ENCODE results near the gene UPF2.

The UPF2 gene

DNA sequence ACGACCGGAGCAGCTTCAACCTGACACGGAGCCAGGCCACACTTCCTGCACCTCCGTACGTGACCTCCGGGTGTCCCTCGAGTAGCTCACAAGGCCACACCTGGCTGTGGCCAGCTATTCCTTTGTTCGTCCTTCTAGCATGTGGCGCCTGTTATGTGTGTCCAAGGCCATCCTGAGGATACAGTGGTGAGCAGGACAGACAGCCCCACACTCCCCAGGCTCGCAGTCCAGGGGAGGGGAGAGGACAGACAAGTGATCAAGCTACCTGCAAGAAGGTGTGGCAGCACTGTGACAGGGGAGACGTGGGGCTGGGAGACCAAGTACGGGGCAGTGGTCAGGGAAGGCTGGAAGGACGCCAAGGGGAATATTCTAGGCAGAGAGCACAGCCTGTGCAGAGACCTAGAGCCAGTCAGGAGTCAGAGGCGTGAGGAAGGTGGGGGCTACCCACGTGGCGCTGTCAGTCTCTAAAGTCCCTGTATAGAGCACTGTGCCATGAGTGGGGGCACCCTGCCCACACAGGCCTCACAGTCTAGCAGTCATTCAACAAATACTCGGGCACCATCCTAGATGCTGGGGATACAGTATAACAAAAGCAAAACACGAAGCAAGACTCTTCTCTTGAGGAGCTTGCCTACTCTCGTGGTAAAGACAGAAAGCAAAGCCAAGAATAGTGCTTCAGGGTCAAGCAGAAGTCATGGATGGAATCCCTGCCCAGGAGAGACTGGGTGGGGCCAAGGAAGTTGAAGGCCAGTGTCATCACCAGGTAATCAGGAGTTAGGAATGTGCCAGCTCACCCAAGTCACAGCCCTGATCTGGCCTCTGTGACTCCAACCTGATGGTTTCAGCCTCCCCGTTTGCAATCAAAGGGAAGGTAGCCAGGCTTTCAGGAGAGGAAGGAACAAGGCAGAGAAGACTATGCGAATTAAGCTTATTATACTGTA lies 160.9 kb downstream of the UPF2 start:
- no peak for DNase-seq

DNA sequence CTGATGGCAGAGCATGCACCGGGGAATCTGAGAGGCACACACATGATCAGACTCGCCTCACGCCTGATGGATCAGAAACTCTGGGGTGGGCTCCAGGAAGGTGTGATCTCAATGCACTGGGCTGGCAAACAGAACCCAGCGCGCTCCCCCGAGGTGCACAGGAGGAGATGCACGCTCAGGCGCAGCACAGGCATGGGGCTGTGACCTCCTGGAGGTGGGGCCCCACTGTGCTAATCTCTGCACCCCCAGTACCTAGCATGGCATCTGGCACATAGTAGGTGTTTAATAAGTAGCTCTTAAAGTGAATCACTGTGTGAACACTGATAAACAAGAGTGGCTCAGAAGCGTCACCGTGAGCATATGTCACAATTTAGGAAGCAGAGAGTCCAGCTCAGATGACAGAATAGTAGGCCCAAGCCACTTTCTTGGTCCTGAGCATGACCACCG lies 161.6 kb downstream of the UPF2 start:
- no peak for DNase-seq

DNA sequence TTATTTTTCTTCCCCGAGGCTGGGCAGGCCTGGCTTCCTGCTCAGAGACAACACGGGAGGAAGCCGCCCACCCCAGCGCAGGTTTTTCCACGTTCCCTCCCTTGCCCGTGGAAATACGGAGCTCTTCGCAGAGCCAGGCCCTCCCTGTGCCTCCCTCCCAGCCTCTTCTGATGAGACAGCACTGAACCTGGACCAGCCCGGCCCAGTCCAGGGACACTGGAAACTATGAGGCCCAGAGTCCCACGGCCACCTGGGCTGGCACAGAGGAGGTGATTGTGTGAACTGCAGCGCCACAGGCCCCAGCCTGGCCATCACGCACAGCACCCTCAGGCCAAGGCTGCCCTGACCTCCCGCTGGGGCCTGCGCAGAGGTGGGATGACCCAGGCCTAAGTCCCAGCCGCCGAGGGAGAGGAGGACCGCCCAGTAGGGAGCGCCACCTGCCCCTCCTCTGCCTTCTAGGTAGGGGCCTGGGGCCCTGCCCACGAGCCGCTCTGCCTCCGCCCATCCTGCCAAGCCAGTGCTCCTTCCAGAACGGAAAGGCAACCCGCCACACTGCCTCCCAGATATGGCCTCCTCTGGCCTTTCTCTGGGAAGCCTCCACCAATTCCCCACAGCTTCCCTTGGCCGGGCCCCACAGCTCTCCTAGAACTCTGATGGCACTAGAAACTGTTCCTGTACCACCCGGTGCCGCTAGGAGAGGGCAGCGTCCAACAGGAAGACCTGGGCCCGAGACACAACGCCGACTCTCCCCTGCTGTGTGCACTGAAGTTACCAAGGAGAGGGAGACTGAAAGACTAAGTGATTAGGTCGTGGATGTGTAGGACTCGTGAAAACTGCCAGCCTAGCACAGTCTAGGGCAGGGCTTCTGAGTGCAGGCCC lies 162.2 kb downstream of the UPF2 start:
- DNase-seq = no peak

DNA sequence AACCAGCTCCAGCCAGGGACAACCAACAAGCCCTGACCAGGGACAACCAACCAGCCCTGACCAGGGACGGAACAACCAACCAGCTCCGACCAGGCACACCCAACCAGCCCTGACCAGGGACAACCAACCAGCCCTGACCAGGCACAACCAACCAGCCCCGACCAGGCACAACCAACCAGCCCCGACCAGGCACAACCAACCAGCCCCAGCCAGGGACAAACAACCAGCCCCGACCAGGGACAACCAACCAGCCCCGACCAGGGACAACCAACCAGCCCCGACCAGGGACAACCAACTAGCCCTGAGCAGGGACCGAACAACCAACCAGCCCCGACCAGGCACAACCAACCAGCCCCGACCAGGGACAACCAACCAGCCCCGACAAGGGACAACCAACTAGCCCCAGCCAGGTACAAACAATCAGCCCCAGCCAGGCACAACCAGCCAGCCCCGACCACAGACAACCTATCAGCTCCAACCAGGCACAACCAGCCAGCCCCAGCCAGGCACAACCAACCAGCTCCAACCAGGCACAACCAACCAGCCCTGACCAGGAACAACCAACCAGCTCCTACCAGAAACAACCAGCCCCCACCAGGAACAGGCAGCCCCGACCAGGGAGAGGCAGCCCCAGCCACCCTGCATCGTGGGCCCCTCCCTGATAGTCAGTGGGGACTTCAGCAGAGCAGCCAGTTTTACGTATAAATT lies 163.1 kb downstream of the UPF2 start:
- DNase-seq = no peak

DNA sequence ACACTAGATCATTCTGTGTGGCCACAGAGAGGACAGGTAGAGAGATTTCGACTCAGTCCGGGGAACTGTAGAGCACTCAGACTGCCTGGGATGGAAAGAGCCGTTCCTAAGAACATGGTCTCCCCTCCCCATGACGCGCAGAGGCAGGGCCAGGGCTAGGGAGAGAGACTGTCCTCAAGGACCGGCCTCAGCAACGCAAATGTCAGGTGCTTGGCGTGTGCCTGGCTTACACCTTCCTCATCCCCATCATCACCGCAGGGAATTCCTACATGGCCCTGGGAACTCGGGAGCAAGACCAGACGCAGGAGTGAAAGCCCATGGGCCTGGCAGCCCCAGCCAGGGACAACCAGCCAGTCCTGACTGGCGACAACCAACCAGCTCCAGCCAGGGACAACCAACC lies 163.8 kb downstream of the UPF2 start:
- no peak for DNase-seq

DNA sequence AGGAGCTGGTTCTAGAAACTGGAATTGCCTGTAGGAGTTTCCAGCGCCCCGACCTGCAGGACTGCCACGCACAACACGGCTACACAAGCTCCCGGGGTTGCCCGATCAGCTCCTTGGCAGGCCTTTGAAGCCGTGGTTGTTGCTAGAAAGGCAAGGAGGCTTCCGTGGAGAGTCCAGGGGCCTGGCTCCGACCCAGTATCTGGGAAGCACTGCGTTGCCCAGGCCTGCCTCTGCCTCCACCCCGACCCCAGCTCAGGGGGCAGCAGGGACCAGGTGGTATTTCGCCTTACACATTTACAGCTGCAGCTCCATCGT lies 165.1 kb downstream of the UPF2 start:
- no peak for DNase-seq

DNA sequence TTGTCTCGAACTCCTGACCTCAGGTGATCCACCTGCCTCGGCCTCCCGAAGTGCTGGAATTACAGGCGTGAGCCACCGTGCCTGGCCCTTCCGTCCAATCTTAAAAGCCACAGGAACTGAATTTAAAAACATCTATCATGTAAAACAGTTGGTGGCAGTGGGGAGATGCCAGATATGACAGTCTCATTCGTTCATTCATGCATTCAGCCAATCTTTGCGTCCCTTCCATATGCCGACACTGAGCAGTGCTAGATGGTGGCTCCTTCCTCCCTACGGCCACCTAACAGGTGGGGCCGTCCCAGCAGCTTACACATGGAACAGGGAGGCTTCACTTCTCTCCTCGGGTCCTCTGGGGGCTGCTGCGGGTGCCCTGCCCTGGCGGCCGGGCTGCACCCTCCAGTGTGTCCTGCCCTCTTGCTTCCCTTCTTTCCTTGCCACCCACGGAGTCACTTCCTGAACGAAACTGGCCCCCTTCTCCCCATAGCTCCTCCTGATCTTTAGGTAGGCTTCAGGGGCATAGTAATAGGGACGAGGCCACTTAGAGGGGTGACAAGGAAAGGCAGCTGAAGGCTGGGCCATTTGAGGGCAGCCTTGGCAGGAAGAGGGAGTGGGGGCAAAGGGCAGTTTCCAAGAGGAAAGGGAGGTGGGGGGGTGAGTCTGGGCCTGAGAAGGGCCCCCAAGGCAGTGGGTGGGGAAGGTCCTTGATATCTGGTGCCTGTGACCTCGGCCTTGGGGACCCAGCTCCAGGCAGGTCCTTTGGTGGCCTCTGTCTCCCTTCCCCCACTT lies 165.6 kb downstream of the UPF2 start:
- no peak for DNase-seq

DNA sequence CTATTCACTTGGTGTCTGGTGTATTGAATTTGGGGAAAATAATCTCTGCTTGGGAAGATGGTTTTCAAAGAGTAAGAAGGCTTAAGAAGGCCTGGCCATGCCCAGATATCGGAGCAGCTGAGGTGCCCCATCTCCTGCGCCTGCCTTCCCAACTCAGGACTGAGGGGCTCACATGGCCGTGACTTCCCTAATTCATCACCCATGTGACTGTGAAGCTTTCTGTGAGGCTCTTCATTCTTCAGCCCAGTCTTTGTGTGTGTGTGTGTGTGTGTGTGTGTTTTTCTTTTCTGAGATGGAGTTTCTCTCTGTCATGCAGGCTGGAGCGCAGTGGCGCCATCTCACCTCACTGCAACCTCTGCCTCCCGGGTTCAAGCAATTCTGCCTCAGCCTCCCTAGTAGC lies 166.3 kb downstream of the UPF2 start:
- no peak for DNase-seq

DNA sequence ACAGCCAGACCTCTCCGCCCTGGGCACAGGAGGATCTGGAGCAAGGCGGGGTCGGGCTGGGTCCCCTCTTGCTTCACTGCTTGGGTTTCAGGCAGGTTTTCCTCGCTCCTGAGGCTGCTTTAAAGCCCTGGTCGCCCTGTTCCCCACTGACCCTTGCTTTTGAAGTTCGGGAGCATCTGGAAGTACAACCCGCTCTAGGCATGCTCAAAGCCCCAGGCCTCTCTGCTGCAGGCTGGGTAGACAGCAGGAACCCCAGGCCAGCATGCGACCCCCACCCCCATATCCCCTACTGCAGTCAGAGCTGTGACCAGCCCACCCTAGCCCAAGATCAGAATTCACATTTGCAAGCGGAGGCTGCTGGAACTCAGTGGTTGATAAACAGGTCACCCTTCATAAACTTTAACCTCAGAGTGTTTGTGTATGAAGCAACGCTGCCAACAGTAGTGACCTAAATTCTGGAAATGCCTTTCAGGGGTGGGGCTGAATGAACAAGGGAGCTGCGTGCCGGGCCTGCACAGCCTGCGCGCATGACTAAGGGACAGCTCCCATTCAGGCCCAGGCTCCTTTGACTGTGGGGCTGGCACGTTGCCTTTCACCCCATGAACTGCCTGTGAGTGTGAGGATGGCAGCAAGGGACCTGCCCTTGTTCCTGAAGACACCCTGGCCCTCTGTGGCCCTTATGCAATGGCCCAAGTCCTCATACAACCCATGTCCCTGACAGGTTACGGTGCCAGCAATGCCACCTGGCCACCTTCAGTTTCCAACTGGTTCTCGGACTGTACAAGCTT lies 166.9 kb downstream of the UPF2 start:
- no peak for DNase-seq

DNA sequence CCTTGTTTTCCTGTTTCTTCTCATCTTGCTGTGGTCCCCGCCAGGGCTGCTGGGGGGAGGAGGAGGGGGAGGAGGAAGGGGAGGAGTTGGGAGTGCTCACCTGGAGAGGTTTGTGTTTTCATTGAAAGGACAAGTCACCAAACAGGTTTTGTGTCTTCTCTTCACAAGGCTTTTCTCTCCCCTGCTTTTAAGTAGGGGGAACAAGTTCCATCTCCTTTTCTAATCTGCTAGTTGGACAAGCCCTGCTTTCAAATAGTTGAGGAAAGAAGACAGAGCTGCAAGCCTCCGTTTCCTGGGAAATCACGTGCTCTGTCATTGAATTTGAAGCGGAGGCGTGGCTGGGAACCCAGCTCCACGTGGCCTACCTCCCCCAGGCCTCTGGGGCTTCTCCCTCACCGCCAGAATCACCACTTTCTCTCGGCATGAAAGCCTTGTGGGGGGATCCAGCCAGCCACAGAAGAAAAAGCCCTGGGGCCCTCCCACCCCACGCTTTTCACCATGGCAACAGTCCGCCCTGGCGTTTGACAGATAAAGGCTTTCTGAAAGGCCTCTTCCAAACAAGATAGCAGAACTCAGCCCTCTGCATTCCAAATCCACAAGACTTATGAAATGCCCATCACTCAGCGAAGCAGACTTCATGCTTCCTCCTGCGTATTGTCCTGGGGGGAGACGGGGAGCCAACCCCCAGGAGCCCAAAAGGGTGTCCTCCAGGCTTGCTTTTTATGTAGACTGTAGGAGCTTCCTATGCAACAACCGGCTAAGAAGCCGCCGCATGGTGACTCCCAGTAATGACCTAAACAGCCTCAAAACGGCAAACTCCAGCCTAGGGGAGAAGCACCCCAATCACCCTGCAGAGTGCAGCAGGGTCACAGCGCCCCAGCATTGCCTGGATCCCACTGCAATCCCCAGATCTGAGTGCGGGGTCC lies 167.8 kb downstream of the UPF2 start:
- no peak for DNase-seq

DNA sequence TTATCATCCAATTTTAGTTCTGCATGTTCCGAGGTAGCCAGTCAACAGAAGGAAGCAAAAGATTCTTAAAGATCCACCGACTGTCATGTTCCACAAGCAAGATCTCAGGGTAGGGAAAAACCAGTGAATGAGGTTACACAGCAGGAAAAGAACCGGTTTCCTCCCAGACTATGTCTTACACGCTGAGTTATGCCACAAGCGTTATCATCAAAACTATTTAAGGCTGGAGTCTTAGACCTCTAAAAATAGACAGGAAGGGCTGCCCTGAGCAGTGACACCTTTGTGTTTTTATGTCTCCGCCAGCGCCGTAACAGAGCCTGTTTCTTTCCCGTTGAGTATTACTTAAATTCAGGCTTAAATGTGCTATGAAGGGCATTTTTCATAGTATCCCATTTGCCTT lies 171.1 kb downstream of the UPF2 start:
- DNase-seq = no peak

DNA sequence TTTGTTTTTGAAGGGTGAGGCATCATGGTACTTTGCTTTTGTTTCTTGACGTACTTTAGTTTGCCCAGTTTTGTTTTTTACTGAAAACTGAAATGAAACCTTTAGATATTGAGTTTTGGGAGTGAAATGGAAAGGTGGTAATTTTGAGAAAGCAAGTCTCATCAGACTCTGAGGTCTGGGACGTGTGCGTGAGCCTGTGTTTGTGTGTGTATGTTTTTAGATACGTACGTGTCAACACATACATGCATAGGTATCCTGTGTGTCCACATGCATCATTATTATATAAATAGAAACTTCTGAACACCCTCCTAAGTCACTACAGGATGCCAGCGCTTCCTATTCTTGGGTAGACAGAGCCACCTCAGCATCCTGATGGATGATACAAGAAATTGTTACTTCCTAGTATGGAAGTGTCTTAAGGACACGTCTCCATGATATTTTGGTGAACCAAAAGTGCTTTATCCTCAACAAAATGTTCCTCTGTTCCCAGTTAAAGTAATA lies 171.7 kb downstream of the UPF2 start:
- no peak for DNase-seq

DNA sequence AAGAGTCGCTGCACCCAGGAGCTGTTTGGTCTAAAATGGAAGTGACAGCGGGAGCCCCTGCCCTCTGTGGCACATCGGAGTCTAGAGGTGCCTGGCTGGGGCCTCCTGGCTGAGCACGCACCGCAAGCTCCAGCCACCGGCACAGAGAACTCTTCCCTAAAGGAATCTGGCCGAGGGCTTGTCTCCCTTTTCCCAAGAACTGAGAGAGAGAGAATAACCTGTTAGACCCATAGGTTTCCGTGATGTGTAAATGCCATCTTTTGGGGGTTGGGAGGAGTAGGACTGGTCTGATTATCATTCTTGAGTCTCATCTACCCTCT lies 172.2 kb downstream of the UPF2 start:
- no peak for DNase-seq
